ENCODE data around the gene STPG1. TPM values are rescaled to one million over a fixed set of nuclear protein-coding genes. Genes with fewer than 3 reads are reported as not detected.

STPG1 gene
- total RNA-seq, 3 donors from 2014 or later = 3.6 to 6.9 (median 4.6) TPM

- DNase-seq (ENCODE audit: low spot score in 2 of 2) = no peak
- H3K27me3 ChIP-seq = no peaks in the 10 kb centered on the region
- no peak for TF ChIP-seq POLR2A (IDR thresholded peaks at IDR 0.05)
- TF ChIP-seq POLR2AphosphoS5 (IDR thresholded peaks at IDR 0.05) = no peak
- TF ChIP-seq, protein P1, sequence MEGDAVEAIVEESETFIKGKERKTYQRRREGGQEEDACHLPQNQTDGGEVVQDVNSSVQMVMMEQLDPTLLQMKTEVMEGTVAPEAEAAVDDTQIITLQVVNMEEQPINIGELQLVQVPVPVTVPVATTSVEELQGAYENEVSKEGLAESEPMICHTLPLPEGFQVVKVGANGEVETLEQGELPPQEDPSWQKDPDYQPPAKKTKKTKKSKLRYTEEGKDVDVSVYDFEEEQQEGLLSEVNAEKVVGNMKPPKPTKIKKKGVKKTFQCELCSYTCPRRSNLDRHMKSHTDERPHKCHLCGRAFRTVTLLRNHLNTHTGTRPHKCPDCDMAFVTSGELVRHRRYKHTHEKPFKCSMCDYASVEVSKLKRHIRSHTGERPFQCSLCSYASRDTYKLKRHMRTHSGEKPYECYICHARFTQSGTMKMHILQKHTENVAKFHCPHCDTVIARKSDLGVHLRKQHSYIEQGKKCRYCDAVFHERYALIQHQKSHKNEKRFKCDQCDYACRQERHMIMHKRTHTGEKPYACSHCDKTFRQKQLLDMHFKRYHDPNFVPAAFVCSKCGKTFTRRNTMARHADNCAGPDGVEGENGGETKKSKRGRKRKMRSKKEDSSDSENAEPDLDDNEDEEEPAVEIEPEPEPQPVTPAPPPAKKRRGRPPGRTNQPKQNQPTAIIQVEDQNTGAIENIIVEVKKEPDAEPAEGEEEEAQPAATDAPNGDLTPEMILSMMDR (IDR thresholded peaks at IDR 0.05) = no peak
- intact Hi-C loops (cut with DNase I; ENCODE audit: low total_unique reads) = no loop called here
- H3K36me3 ChIP-seq = no peaks in the 10 kb centered on the region
- no peaks in the 10 kb centered on the region for H3K9me3 ChIP-seq
- no peak overlapping the region for H3K27ac ChIP-seq
- H3K4me1 ChIP-seq = no peaks in the 10 kb centered on the region
- H3K4me3 ChIP-seq = no peak overlapping the region
Measured at GRCh38 chr1:24409535-24409934, 4.0 kb downstream of the STPG1 start.

- H3K27ac ChIP-seq = no peak overlapping the region
- DNase-seq (ENCODE audit: low spot score in 2 of 2) = no peak
- H3K4me1 ChIP-seq = no peaks in the 10 kb centered on the region
- no peak overlapping the region for H3K4me3 ChIP-seq
- intact Hi-C loops (cut with DNase I; ENCODE audit: low total_unique reads) = no loop called here
- H3K36me3 ChIP-seq = no peaks in the 10 kb centered on the region
- no peaks in the 10 kb centered on the region for H3K9me3 ChIP-seq
- H3K27me3 ChIP-seq = no peaks in the 10 kb centered on the region
- no peak for TF ChIP-seq POLR2A (IDR thresholded peaks at IDR 0.05)
- TF ChIP-seq, protein P1 (IDR thresholded peaks at IDR 0.05) = no peak
- no peak for TF ChIP-seq POLR2AphosphoS5 (IDR thresholded peaks at IDR 0.05)
Measured at GRCh38 chr1:24406788-24407187, 6.8 kb downstream of the STPG1 start.

GRCh38 chr1:24403806-24404205, 9.8 kb downstream of the STPG1 start:
- Histone ChIP-seq H3K27me3 (no peaks in the 10 kb centered on the region), H3K27ac (no peak overlapping the region), H3K4me1 (no peaks in the 10 kb centered on the region), H3K9me3 (no peaks in the 10 kb centered on the region), H3K4me3 (no peak overlapping the region), H3K36me3 (no peaks in the 10 kb centered on the region)
- DNase-seq (ENCODE audit: low spot score in 2 of 2) = no peak
- intact Hi-C loops (cut with DNase I; ENCODE audit: low total_unique reads) = loop anchor here (5.0 kb wide), 1 partner anchor 1358 kb away; no protein-coding TSS in a partner anchor
- TF ChIP-seq, protein P1 (IDR thresholded peaks at IDR 0.05) = no peak
- no peak for TF ChIP-seq POLR2AphosphoS5 (IDR thresholded peaks at IDR 0.05)
- no peak for TF ChIP-seq POLR2A (IDR thresholded peaks at IDR 0.05)

DNA sequence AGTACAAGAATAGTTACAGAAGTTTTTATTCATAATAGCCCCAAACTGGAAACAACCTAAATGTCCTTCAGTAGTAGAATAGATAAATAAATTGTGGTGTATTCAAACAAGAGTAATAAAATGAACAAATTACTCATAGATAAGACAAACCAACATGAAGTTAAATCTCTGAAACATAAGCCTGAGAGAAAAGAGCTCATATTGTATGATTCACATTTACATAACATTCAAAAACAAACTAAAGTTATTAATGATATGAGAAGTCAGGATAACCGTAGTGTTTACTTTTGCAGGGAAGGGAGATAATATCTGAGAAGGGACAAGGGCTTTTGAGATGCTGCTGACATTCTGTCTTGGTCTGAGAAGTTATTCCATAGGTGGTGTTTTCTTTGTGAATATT, 13.5 kb downstream of the STPG1 start:
- H3K4me1 ChIP-seq = no peaks in the 10 kb centered on the region
- H3K27me3 ChIP-seq = no peaks in the 10 kb centered on the region
- DNase-seq (ENCODE audit: low spot score in 2 of 2) = no peak
- no peaks in the 10 kb centered on the region for H3K9me3 ChIP-seq
- H3K27ac ChIP-seq = no peak overlapping the region
- no peak overlapping the region for H3K4me3 ChIP-seq
- intact Hi-C loops (cut with DNase I; ENCODE audit: low total_unique reads) = loop anchor here (5.0 kb wide), 1 partner anchor 1362 kb away; no protein-coding TSS in a partner anchor
- TF ChIP-seq POLR2AphosphoS5 (IDR thresholded peaks at IDR 0.05) (no peak), POLR2A (IDR thresholded peaks at IDR 0.05) (no peak)
- TF ChIP-seq, protein P1 (IDR thresholded peaks at IDR 0.05) = no peak
- no peaks in the 10 kb centered on the region for H3K36me3 ChIP-seq

GRCh38 chr1:24393892-24394291, 19.7 kb downstream of the STPG1 start:
- no peaks in the 10 kb centered on the region for H3K36me3 ChIP-seq
- TF ChIP-seq, protein P1 (IDR thresholded peaks at IDR 0.05) = no peak
- TF ChIP-seq POLR2AphosphoS5 (IDR thresholded peaks at IDR 0.05) (no peak), POLR2A (IDR thresholded peaks at IDR 0.05) (no peak)
- intact Hi-C loops (cut with DNase I; ENCODE audit: low total_unique reads) = no loop called here
- H3K4me1 ChIP-seq = no peaks in the 10 kb centered on the region
- no peak overlapping the region for H3K27ac ChIP-seq
- no peak overlapping the region for H3K4me3 ChIP-seq
- DNase-seq (ENCODE audit: low spot score in 2 of 2) = no peak
- H3K27me3 ChIP-seq = no peaks in the 10 kb centered on the region
- no peaks in the 10 kb centered on the region for H3K9me3 ChIP-seq

All from breast epithelium (tissue), 4 donors.